ACC112 (cell line): ENCODE measurements around the gene WDR70.

Source experiments
- H2AFZ ChIP-seq: fragments of 200-600 bp; sonication (generic); one replicate; pipeline ENCODE4 v1.6.0; 2017; ENCODE audit warnings: antibody characterized with exemption, low read length; ENCODE audit not compliant: unreplicated experiment
- H3K27ac ChIP-seq: fragments of 200-600 bp; sonication (generic); 2 replicates; pipeline ENCODE4 v1.5.1; 2014; ENCODE audit warnings: low read depth, mild to moderate bottlenecking, antibody characterized with exemption, low read length, moderate library complexity
- H3K27me3 ChIP-seq: fragments of 200-600 bp; sonication (generic); 2 replicates; pipeline ENCODE4 v1.6.1; 2014; ENCODE audit warnings: mild to moderate bottlenecking, antibody characterized with exemption, low read length, moderate library complexity, mixed read lengths; ENCODE audit not compliant: insufficient read depth
- H3K36me3 ChIP-seq: fragments of 200-600 bp; sonication (generic); 2 replicates; pipeline ENCODE4 v1.6.1; 2016; ENCODE audit warnings: mild to moderate bottlenecking, antibody characterized with exemption, low read length, moderate library complexity, mixed read lengths; ENCODE audit not compliant: insufficient read depth
- H3K4me1 ChIP-seq: fragments of 200-600 bp; sonication (generic); one replicate; pipeline ENCODE4 v1.6.1; 2016; ENCODE audit warnings: low read length, mixed read lengths; ENCODE audit not compliant: insufficient read depth, unreplicated experiment, control insufficient read depth
- H3K4me3 ChIP-seq: fragments of 200-600 bp; sonication (generic); 2 replicates; pipeline ENCODE4 v1.5.1; 2014; ENCODE audit warnings: mild to moderate bottlenecking, low read depth, low read length
- H3K79me2 ChIP-seq: fragments of 200-600 bp; sonication (generic); one replicate; pipeline ENCODE4 v1.6.0; 2016; ENCODE audit warnings: low read length; ENCODE audit not compliant: control insufficient read depth, unreplicated experiment, insufficient read depth

WDR70 gene

GRCh38 chr5:37552161-37552560 lies 173.0 kb downstream of the WDR70 start:
- Histone ChIP-seq H3K4me1 (peaks cover 8% of the 10 kb centered on the region), H3K27me3 (no peaks in the 10 kb centered on the region), H2AFZ (no peak overlapping the region), H3K4me3 (no peak overlapping the region), H3K36me3 (no peaks in the 10 kb centered on the region), H3K79me2 (no peaks in the 10 kb centered on the region), H3K27ac (no peak overlapping the region)

DNA sequence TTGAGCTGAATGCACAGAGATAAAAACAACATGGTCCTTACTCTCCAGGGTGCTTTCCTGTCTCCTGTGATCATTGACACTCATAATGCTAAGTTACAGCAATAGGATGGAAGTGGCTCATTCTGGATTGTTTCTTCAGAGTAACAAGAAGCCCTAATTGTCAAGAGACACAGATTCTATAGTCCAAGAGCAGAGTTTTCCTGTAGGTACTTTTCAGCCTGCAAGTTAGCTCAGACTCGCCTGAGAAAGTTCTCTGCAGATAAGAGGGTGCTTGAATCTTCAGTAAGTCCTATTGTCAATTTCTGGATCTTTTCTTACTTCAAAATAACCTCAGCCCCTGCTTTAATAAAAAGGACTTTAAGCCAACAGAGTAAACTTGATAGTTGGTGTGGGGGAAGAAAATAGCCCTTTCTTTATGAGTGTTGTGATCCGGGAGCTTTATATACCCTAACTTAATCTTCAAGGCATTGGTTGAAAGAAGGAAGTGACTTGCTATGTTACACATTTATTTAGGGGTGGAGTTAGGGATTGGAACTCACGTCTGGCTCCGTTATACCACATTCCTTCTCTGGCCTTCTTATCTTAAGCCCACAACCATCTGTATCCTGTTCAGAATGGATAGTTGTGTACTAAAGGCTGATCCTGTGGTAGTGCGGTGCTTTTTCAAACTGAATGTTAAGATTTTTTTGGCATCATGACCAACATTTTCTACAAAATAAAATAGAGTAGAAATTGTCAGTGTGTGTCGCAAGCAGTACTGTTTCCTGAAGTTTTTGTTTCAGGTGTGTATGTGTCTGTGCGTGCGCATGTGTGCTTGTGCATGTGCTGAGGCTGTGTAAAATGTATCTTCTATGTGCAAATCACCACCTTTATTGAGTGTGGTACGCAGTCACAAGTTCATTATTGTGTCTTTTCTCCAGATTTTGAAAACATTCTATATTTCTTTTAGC lies 173.9 kb downstream of the WDR70 start:
- H2AFZ ChIP-seq: no peak overlapping the region
- no peak overlapping the region for H3K4me3 ChIP-seq
- no peaks in the 10 kb centered on the region for H3K36me3 ChIP-seq
- H3K27me3 ChIP-seq: no peaks in the 10 kb centered on the region
- H3K27ac ChIP-seq: no peak overlapping the region
- H3K4me1 ChIP-seq: peaks cover 8% of the 10 kb centered on the region
- H3K79me2 ChIP-seq: no peaks in the 10 kb centered on the region

GRCh38 chr5:37553720-37554404 lies 174.7 kb downstream of the WDR70 start:
- no peak overlapping the region for H3K27ac ChIP-seq
- H3K27me3 ChIP-seq: no peaks in the 10 kb centered on the region
- no peaks in the 10 kb centered on the region for H3K36me3 ChIP-seq
- H3K4me3 ChIP-seq: no peak overlapping the region
- no peaks in the 10 kb centered on the region for H3K79me2 ChIP-seq
- H3K4me1 ChIP-seq: peaks cover 8% of the 10 kb centered on the region
- no peak overlapping the region for H2AFZ ChIP-seq

GRCh38 chr5:37554405-37554739 lies 175.3 kb downstream of the WDR70 start:
- no peaks in the 10 kb centered on the region for H3K36me3 ChIP-seq
- H3K79me2 ChIP-seq: no peaks in the 10 kb centered on the region
- H3K4me1 ChIP-seq: peaks cover 8% of the 10 kb centered on the region
- no peak overlapping the region for H3K4me3 ChIP-seq
- H3K27ac ChIP-seq: no peak overlapping the region
- no peaks in the 10 kb centered on the region for H3K27me3 ChIP-seq
- no peak overlapping the region for H2AFZ ChIP-seq

GRCh38 chr5:37554938-37555337 lies 175.8 kb downstream of the WDR70 start:
- H3K27ac ChIP-seq: no peak overlapping the region
- H3K79me2 ChIP-seq: no peaks in the 10 kb centered on the region
- H3K4me1 ChIP-seq: peaks cover 8% of the 10 kb centered on the region
- no peak overlapping the region for H2AFZ ChIP-seq
- no peak overlapping the region for H3K4me3 ChIP-seq
- no peaks in the 10 kb centered on the region for H3K27me3 ChIP-seq
- no peaks in the 10 kb centered on the region for H3K36me3 ChIP-seq

GRCh38 chr5:37557734-37558293 lies 178.7 kb downstream of the WDR70 start:
- Histone ChIP-seq H3K79me2 (no peaks in the 10 kb centered on the region), H2AFZ (no peak overlapping the region), H3K4me1 (peaks cover 8% of the 10 kb centered on the region), H3K27ac (no peak overlapping the region), H3K36me3 (no peaks in the 10 kb centered on the region), H3K27me3 (no peaks in the 10 kb centered on the region), H3K4me3 (no peak overlapping the region)

DNA sequence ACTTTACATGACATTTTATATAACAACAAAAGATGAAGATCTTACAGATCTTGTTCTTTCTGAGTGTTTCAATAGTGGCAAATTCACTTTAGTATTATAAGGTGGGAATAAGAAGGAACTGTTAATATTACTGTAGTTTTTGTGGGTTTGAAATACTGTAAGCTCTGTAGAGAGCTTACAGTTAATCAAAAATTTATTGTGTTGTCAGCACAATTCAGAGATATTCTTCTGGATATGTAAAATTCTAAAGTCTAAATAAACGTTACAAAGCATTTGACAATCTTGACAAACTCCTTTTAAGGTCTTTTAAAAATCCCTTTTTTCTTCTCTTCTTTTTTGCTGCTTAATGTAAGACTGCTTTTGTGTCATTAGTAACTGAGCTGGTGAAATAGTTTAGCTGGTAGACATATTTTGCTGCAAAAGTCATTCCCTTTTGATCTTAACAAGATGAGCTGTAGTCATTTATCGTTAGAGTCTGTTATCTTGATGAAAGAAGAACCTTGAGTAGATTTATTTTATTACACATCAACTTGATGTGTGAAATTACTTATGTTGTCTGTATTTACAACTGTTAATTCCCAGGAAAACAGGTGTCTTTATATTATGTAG lies 186.0 kb downstream of the WDR70 start:
- Histone ChIP-seq H3K27me3 (no peaks in the 10 kb centered on the region), H3K79me2 (no peaks in the 10 kb centered on the region), H2AFZ (no peak overlapping the region), H3K27ac (no peak overlapping the region), H3K36me3 (no peaks in the 10 kb centered on the region), H3K4me3 (no peak overlapping the region), H3K4me1 (no peaks in the 10 kb centered on the region)

GRCh38 chr5:37567566-37567965 lies 188.4 kb downstream of the WDR70 start:
- Histone ChIP-seq H3K4me3 (no peak overlapping the region), H3K36me3 (no peaks in the 10 kb centered on the region), H3K27ac (no peak overlapping the region), H2AFZ (no peak overlapping the region), H3K79me2 (no peaks in the 10 kb centered on the region), H3K4me1 (no peaks in the 10 kb centered on the region), H3K27me3 (no peaks in the 10 kb centered on the region)

GRCh38 chr5:37568018-37568753 lies 189.1 kb downstream of the WDR70 start:
- H3K79me2 ChIP-seq: no peaks in the 10 kb centered on the region
- H3K27ac ChIP-seq: no peak overlapping the region
- H2AFZ ChIP-seq: no peak overlapping the region
- H3K4me3 ChIP-seq: no peak overlapping the region
- H3K36me3 ChIP-seq: no peaks in the 10 kb centered on the region
- H3K27me3 ChIP-seq: no peaks in the 10 kb centered on the region
- no peaks in the 10 kb centered on the region for H3K4me1 ChIP-seq

GRCh38 chr5:37568893-37569292 lies 189.8 kb downstream of the WDR70 start:
- H3K4me1 ChIP-seq: no peaks in the 10 kb centered on the region
- H3K36me3 ChIP-seq: no peaks in the 10 kb centered on the region
- H2AFZ ChIP-seq: no peak overlapping the region
- H3K27ac ChIP-seq: no peak overlapping the region
- H3K79me2 ChIP-seq: no peaks in the 10 kb centered on the region
- no peak overlapping the region for H3K4me3 ChIP-seq
- H3K27me3 ChIP-seq: no peaks in the 10 kb centered on the region
